ENCODE measurements around the gene UBALD1.

DNA sequence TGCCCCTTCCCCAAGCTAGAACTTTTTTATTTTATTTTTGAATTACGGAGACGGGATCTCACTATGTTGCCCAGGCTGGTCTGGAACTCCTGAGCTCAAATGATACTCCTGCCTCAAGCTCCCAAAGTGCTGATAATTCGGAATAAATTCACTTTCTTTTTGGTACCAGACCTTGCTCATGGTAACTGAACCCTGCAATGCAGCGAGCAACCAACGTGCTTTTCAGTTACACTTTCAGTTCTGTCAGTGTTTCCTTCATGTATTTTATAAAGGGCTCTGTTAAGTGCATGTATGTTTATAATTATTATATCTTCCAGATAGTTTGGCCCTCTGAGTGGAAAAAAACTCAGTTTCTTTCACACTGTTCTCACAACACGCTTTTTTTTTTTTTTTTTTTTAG lies 44.6 kb downstream of the UBALD1 start:
- no peak for TF ChIP-seq EZH2 (IDR thresholded peaks at IDR 0.05)
- TF ChIP-seq POLR2AphosphoS5 (IDR thresholded peaks at IDR 0.05; ENCODE audit: borderline replicate concordance, low read depth, low read length): no peak
- no peak for TF ChIP-seq FOXP2 (optimal IDR thresholded peaks at IDR 0.05; ENCODE audit: control extremely low read depth, extremely low read length, insufficient read depth)

All from SK-N-MC (cell line).